ENCODE data around the gene PDIA5.
"Not testable (repeated sequence)": the region's sequence is repeated elsewhere in the genome, so short reads cannot be mapped to it uniquely, and the experiment has no call there.

Gene PDIA5

DNA sequence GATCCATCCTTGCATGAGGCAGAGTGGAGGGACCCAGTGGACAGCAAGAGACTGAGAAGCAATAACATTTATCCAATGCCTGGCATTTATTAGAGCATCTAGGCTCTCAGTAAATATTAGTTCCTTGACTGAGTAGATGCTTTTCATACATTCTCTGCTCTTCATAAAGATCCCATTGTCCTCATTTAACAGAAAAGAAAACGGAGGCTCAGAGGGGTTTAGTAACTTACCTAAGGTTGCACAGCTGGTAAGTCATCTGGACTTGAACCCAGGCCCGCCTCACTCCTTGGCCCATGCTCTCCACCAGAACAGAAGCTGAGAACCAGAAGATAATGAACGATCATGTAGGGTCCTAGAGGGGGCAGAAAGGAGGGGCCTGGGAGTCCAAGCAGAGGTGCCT lies 82.7 kb downstream of the PDIA5 start:
- no peak for DNase-seq
- no peak for ATAC-seq

- ATAC-seq (no peak), DNase-seq (no peak)
These were observed 83.8 kb downstream of the PDIA5 start for GRCh38 chr3:123150449-123151215.

GRCh38 chr3:123151251-123151705 lies 84.5 kb downstream of the PDIA5 start:
- ATAC-seq (no peak), DNase-seq (no peak)

GRCh38 chr3:123151853-123152420 lies 85.1 kb downstream of the PDIA5 start:
- not testable (repeated sequence) for ATAC-seq

GRCh38 chr3:123152687-123153086 lies 85.9 kb downstream of the PDIA5 start:
- ATAC-seq: no peak
- DNase-seq: no peak

More at GRCh38 chr3:123151853-123152420, 85.1 kb downstream of the PDIA5 start:
- DNase-seq: not testable (repeated sequence)

DNA sequence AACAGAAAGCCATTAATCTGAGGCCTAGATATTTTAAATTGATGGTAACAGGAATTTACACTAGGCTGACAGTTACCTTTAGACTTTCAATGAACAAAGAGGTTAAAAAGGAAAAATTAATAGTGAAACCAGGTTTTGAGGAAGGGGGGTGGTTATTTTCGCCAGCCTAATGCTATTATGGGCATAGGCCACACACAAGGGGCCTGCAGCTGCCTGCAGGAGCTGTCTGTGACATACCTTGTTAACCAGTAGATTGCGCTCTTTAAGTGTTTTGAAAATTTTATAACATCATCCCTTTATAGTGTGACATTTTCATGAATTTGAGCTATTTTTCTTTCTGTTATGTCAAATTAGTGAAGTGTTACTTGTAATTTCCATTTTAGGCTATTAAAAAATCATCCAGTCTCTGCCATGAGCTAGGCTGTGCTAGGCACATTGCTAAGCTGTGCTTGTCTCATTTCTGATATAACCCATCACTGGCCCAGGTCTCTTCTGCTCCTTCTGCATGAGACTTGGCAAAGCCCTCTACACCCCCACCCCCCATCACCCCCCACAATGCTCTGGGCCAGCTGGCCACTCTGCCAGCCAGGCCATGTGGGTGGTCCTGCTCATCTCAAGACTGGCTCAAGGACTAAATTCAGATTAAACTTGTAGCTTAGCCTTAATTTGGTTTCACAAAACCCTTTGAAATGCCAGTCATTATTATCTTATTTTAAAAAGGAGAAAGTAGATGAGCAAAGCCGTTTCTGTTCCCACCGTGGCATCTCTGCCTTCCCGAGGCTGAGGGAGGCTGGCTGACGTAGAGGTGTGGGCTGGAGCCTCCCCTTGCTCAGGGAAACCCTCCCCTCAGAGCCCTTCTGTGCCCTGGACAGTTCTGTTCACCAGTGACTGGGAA lies 86.5 kb downstream of the PDIA5 start:
- ATAC-seq (no peak), DNase-seq (no peak)

DNA sequence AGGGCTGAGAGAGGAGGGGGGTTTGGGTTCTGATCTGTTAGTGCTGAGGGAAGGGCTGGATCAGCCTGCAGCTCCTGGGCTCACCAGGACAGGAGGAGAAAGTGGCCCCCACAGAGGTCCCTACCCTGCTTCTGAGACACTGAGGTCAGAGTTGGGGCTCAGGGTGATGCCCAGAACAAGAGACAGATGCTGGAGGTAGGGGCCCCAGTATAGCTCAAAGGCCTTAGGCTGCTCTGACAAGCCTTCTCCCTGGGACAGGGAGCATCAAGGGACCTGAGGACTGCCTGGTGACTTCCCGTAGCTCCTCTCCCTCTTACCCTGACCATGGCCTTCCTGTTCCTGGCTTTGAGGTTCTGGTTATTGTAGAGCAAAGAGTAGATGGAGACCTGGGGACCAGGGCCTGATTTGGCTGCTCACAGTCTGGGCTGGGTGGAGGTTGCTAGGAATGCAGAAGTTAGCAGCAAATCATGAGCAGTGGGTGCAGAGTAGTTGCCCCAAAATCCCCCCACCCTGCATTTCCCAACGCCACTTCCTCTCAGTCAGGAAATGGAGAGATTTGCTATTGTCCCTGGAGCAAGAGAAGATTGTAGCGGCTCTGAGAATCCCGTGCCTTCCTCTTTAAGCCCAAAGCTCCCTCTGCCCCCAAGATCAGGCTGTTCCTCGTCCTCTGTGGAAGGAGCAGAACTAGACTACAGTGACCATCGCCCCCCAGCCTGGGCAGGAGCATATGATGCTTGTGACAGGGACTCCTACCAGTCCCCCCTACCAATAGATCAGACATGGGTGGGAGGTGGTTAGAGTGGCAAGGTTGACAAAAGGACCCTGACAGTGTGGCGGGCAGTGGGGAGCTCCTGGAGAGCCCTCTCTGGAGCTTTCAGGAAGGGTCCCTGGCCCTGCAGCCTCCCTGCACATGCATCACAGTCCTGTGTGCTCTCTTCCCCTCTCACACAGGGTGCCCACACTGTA lies 87.5 kb downstream of the PDIA5 start:
- DNase-seq (no peak), ATAC-seq (no peak)

- ATAC-seq (no peak), DNase-seq (no peak)
These were observed 88.7 kb downstream of the PDIA5 start for GRCh38 chr3:123155471-123156011.

DNA sequence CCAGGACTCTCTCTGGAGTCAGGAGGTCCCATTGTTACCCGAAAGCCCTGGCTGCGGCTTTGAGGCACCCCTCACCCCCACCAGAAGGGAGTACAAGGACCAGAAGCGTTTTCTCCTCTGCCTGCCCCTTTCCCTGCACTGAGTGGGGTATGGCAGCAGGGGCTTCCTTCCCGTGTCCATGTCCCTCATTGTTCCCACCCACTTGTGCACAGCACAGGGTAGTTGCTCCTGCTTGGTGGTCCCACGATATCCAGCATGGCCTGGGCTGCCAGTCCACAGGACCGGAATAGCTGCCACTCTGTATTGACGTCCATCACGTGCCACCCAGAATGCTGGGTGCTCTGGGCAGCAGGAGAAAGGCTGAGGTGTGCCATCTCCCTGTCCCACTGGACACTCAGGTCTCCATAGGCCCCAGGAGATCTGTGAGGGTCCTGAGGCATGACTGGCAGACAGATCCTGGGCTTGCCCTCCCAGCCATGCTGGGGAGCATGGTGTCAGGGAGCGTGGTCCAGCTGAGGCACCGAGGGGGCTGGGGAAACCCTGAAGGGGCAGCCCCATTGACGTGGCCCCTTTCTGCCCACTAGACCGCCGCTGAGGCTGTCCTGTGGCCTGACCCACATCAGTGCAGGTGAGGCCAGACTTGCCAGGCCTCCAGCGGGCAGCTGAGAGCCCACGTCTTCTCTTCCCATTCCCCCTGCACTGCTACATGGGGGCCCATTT lies 89.6 kb downstream of the PDIA5 start:
- no peak for ATAC-seq
- DNase-seq: no peak

DNA sequence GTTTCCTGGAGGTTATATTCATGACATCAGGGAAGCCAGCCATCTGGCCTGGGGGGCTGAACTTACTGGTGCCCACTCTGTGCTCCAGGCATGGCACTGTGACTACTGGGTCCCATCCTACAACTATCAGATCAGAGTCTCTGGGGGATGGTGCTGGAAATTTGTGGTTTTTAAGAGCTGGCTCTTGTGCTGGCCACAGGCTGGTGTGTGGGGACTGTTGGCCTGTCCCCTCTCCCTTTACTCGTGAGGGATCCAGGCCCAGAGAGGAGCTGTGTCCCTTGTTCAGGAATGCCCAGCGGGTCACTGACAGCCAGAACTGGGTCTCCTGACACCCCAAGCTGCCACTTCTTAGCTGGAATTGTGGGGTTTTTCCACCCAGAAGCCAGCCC lies 90.4 kb downstream of the PDIA5 start:
- ATAC-seq (no peak), DNase-seq (no peak)

DNA sequence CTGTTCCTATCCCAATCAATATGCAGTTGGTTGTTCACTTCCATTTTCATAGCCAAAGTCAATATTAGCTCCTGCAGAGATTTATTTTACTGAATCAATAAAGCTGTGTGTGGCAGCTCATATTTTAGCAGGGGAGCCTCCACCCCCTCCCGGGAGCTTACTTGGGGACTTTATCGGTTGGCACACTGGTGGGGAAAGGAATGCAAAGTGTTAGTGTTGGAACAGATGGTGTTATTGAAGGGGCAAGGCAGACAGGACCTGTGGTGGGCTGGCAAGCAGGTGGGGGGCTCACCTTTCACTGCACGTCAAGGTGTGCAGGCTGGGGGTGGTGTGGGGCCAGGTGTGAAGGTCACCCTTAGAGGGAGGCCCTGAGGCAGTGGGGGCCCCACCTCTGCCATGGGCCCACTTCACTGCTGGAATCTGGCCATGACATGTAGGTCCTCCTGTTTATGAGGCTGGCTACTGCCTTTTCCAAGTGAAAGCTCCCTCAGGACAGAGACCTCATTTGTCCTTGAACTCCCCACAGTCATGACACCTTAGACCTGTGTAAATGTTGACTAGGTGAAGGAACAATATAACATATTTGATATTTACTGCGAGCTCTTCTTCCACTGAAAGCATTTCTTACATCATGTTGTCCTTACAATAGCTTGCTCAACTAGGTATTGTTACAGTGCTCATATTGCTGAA lies 90.9 kb downstream of the PDIA5 start:
- ATAC-seq (no peak), DNase-seq (no peak)

GRCh38 chr3:123158330-123158729 lies 91.5 kb downstream of the PDIA5 start:
- DNase-seq: no peak
- no peak for ATAC-seq

DNA sequence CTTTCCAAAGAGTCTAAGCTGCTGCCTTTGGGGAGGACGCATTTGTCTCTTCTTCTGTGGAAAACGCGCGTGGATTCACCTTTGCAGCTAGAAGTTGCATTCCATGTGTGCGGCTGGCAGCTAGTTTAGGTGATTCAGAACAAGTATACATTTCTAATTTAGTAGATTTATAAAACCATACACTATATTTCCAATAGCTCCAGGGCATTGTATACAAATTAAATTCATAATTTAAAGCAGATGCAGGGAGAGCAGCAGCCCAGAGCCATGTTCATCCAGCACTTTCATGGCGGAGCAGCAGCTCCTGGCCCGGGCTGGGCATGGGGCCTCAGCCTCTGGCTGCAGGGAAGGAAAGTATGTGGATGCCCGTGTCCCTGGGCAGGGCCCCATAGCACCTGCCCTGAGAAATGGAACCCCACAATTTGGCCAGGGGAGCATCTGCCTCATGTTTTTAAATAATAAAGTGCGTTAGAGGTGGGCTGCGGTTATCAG lies 92.1 kb downstream of the PDIA5 start:
- no peak for DNase-seq
- ATAC-seq: no peak

GRCh38 chr3:123159926-123160635 lies 93.3 kb downstream of the PDIA5 start:
- ATAC-seq (no peak), DNase-seq (no peak)

DNA sequence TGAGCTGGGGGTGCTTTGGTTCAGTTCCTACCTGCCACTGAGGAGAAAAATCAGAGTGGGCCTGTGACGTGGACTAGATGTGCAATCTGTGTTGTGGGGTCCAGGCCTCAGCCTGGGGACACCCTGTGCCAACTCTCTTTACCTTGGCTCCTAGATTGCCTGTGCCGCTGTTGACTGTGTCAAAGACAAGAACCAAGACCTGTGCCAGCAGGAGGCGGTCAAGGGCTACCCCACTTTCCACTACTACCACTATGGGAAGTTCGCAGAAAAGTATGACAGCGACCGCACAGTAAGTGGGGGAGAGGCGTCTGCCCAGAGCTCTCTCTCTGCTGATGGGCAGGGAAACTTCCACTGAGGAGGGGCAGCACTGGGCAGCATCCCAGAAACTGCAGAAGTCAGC lies 94.3 kb downstream of the PDIA5 start:
- no peak for ATAC-seq
- DNase-seq: no peak

DNA sequence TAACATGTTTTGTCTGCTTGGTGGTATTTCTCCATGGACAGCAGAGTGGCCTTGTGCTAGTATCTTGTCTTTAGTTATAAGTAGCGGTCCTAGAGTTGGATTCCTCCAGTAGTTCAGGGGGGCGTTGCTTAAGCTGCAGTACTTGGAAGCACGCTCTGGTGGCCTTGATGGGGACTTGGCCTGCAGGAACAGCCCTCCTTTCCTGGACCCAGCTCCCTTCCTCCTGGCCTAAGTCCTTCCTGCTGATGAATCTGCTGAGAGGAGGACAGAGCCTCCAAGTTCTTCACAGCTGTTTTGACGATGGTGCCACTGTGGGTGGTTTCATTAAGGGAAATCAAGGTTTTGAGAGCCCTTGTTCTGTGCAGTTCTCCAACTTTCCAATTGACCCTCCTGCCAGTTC lies 96.3 kb downstream of the PDIA5 start:
- ATAC-seq (no peak), DNase-seq (no peak)

GRCh38 chr3:123165163-123165562 lies 98.3 kb downstream of the PDIA5 start:
- ATAC-seq (no peak), DNase-seq (no peak)

DNA sequence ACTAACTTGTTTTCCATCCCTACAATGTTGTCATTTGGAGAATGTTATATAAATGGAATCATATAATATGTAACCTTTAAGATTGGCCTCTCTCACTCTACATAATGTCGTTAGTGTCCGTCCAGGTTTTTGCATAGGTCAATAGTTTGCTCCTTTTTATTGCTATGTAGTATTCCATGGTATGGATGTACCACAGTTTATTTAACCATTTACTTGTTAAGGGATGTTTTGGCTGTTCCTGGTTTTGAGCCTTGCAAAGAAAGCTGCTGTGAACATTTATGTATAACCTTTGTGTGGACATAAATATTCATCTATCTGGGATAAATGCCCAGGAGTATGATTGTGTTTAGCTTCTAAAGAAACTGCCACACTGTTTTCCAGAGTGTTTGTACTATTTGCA lies 100.9 kb downstream of the PDIA5 start:
- DNase-seq (no peak), ATAC-seq (no peak)

DNA sequence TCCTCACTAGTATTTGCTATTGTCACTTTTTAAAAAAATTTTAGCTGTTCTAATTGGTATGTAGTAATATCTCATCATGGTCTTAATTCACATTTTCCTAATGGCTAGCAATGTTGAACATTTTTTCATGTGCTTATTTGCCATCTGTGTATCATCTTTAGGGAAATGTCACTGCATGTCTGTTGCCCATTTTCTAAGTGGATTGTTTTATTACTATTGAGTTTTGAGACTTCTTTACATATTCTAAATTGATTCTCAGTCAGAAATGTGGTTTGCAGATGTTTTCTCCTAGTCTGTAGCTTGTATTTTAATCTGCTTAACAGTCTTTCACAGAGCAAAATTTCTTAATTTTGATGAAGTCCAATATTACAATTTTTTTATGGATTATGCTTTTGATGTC lies 101.3 kb downstream of the PDIA5 start:
- ATAC-seq: no peak
- no peak for DNase-seq

All from stimulated activated naive CD8-positive, alpha-beta T cell treated with anti-CD3 and anti-CD28 coated beads, Interleukin-15, Interleukin-2, amounts not matched to agents 100 U/mL and 50 U/mL, for 24 hours (primary cell).